ENCODE measurements around the gene MTR.

The MTR gene

DNA sequence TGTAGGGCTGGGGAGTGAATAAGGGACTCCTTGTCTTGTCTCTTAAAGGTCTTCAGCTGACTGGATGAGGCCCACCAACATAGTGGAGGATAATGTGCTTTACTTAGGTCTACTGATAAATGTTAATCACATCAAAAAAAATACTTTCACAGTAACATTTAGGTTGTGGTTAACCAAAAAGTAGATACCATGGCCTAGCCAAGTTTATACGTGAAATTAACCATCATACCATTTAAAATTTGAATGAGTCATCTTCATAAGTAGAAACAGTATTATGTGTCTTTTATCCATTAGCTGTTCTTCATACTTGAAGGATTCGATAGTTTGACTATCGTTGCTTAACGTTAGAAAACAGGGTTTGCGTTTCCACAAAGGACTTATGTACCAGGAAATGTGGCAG is 80.9 kb downstream of the MTR start:
- Histone ChIP-seq H3K4me3 (ENCODE audit: low read depth, low read length, poor library complexity, severe bottlenecking) (no peak overlapping the region), H3K4me1 (ENCODE audit: insufficient read depth, low read length, severe bottlenecking) (no peaks in the 10 kb centered on the region), H3F3A (ENCODE audit: insufficient read depth, low read length) (no peaks in the 10 kb centered on the region), H3K36me3 (ENCODE audit: insufficient read depth, low read length) (peaks cover 67% of the 10 kb centered on the region), H2AFZ (ENCODE audit: low read length) (no peak overlapping the region), H3K9ac (ENCODE audit: low read length) (no peak overlapping the region), H3K9me3 (ENCODE audit: low read length) (no peaks in the 10 kb centered on the region), H3K9me2 (ENCODE audit: low read depth, low read length) (no peaks in the 10 kb centered on the region), H4K20me1 (ENCODE audit: insufficient read depth, low read length) (no peaks in the 10 kb centered on the region), H3K27ac (ENCODE audit: low read depth, low read length, poor library complexity, severe bottlenecking) (no peak overlapping the region), H3K4me2 (ENCODE audit: low read length) (no peak overlapping the region), H3K79me2 (ENCODE audit: insufficient read depth, low read length) (no peaks in the 10 kb centered on the region), H3K27me3 (ENCODE audit: insufficient read depth, low read length) (no peaks in the 10 kb centered on the region)
- TF ChIP-seq, protein P1, sequence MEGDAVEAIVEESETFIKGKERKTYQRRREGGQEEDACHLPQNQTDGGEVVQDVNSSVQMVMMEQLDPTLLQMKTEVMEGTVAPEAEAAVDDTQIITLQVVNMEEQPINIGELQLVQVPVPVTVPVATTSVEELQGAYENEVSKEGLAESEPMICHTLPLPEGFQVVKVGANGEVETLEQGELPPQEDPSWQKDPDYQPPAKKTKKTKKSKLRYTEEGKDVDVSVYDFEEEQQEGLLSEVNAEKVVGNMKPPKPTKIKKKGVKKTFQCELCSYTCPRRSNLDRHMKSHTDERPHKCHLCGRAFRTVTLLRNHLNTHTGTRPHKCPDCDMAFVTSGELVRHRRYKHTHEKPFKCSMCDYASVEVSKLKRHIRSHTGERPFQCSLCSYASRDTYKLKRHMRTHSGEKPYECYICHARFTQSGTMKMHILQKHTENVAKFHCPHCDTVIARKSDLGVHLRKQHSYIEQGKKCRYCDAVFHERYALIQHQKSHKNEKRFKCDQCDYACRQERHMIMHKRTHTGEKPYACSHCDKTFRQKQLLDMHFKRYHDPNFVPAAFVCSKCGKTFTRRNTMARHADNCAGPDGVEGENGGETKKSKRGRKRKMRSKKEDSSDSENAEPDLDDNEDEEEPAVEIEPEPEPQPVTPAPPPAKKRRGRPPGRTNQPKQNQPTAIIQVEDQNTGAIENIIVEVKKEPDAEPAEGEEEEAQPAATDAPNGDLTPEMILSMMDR (IDR thresholded peaks at IDR 0.05; ENCODE audit: low read length) = no peak
- no peak for TF ChIP-seq EZH2 (IDR thresholded peaks at IDR 0.05; ENCODE audit: borderline replicate concordance, low read length)

DNA sequence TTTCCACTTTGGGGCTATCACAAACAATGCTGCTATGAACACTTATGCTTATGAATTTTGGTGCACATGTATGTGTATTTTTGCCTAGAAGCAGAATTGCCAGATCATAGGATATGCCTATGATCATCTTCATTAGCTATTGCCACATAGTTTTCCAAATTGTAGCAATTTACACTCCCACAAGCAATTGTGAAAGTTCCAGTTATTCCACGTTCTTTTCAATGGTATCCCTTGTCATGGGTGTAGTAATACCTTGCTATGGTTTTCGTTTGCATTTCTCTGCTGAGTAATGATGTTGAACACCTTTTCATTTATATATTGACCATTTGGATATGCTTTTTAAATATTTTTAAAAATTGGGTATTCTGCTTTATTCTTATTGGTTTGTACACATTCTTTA is 82.6 kb downstream of the MTR start:
- Histone ChIP-seq H3K79me2 (ENCODE audit: insufficient read depth, low read length) (no peaks in the 10 kb centered on the region), H3K36me3 (ENCODE audit: insufficient read depth, low read length) (peaks cover 69% of the 10 kb centered on the region), H3K4me2 (ENCODE audit: low read length) (no peak overlapping the region)

DNA sequence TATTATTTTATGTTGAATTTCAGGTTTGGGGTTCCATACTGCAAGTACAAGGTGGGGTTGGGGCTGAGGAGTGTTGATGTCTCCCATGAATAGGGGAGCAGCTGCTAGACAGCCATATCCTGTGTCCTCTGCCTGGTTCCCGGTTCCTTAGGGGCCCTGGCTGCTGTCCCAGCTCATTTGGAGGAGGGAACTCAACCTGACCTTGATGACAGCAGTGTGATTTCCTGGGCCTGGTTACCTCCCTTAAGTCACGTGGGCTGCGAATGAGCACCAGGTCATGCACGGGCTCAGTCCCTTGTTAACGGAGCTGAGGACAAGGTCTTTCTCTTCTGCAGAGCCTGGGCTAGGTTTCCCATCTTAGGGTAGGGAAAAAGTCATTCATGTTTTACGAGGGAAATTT is 85.1 kb downstream of the MTR start:
- TF ChIP-seq, protein P1 (IDR thresholded peaks at IDR 0.05; ENCODE audit: low read length) = no peak
- TF ChIP-seq EZH2 (IDR thresholded peaks at IDR 0.05; ENCODE audit: borderline replicate concordance, low read length) = no peak
- no peaks in the 10 kb centered on the region for H3F3A ChIP-seq (ENCODE audit: insufficient read depth, low read length)
- H3K9me2 ChIP-seq (ENCODE audit: low read depth, low read length) = no peaks in the 10 kb centered on the region
- no peaks in the 10 kb centered on the region for H3K27me3 ChIP-seq (ENCODE audit: insufficient read depth, low read length)
- H3K9me3 ChIP-seq (ENCODE audit: low read length) = no peaks in the 10 kb centered on the region
- H3K4me2 ChIP-seq (ENCODE audit: low read length) = no peak overlapping the region
- no peak overlapping the region for H3K9ac ChIP-seq (ENCODE audit: low read length)
- no peaks in the 10 kb centered on the region for H3K79me2 ChIP-seq (ENCODE audit: insufficient read depth, low read length)
- no peaks in the 10 kb centered on the region for H3K4me1 ChIP-seq (ENCODE audit: insufficient read depth, low read length, severe bottlenecking)
- no peaks in the 10 kb centered on the region for H4K20me1 ChIP-seq (ENCODE audit: insufficient read depth, low read length)
- H3K27ac ChIP-seq (ENCODE audit: low read depth, low read length, poor library complexity, severe bottlenecking) = no peak overlapping the region
- H3K4me3 ChIP-seq (ENCODE audit: low read depth, low read length, poor library complexity, severe bottlenecking) = no peak overlapping the region
- H2AFZ ChIP-seq (ENCODE audit: low read length) = no peak overlapping the region
- peaks cover 57% of the 10 kb centered on the region for H3K36me3 ChIP-seq (ENCODE audit: insufficient read depth, low read length)

More for the DNA sequence above, 82.6 kb downstream of the MTR start:
- Histone ChIP-seq H4K20me1 (ENCODE audit: insufficient read depth, low read length) (no peaks in the 10 kb centered on the region), H3K9me2 (ENCODE audit: low read depth, low read length) (no peaks in the 10 kb centered on the region), H3K9me3 (ENCODE audit: low read length) (no peaks in the 10 kb centered on the region), H3K27ac (ENCODE audit: low read depth, low read length, poor library complexity, severe bottlenecking) (no peak overlapping the region), H3K4me1 (ENCODE audit: insufficient read depth, low read length, severe bottlenecking) (no peaks in the 10 kb centered on the region), H3K4me3 (ENCODE audit: low read depth, low read length, poor library complexity, severe bottlenecking) (no peak overlapping the region), H3F3A (ENCODE audit: insufficient read depth, low read length) (no peaks in the 10 kb centered on the region), H3K9ac (ENCODE audit: low read length) (no peak overlapping the region), H3K27me3 (ENCODE audit: insufficient read depth, low read length) (no peaks in the 10 kb centered on the region), H2AFZ (ENCODE audit: low read length) (no peak overlapping the region)
- TF ChIP-seq EZH2 (IDR thresholded peaks at IDR 0.05; ENCODE audit: borderline replicate concordance, low read length) = no peak
- TF ChIP-seq, protein P1 (IDR thresholded peaks at IDR 0.05; ENCODE audit: low read length) = no peak
